ENCODE measurements around the gene CADM2.
A peak's percentile ranks its signal among the peaks of the same experiment; 100 is the strongest.

The CADM2 gene

GRCh38 chr3:85360742-85361387 lies 402.1 kb downstream of the CADM2 start:
- no peak overlapping the region for H3K27ac Mint-ChIP-seq
- DNase-seq (ENCODE audit: low spot score in 2 of 2) (no peak), ATAC-seq (peak; percentile 34)

GRCh38 chr3:85364296-85364909 lies 405.6 kb downstream of the CADM2 start:
- ATAC-seq (no peak), DNase-seq (ENCODE audit: low spot score in 2 of 2) (no peak)
- H3K36me3 Mint-ChIP-seq = no peaks in the 10 kb centered on the region
- no peak overlapping the region for H3K4me3 Mint-ChIP-seq
- H3K4me1 Mint-ChIP-seq = no peaks in the 10 kb centered on the region
- no peak overlapping the region for H3K27ac Mint-ChIP-seq
- peaks cover 5% of the 10 kb centered on the region for H3K9me3 Mint-ChIP-seq

More at GRCh38 chr3:85360742-85361387, 402.1 kb downstream of the CADM2 start:
- Mint-ChIP-seq H3K4me3 (no peak overlapping the region), H3K9me3 (peaks cover 9% of the 10 kb centered on the region), H3K36me3 (no peaks in the 10 kb centered on the region), H3K4me1 (no peaks in the 10 kb centered on the region)

- H3K4me3 Mint-ChIP-seq = no peak overlapping the region
- no peaks in the 10 kb centered on the region for H3K4me1 Mint-ChIP-seq
- ATAC-seq = no peak
- no peaks in the 10 kb centered on the region for H3K36me3 Mint-ChIP-seq
- peaks cover 13% of the 10 kb centered on the region for H3K9me3 Mint-ChIP-seq
- DNase-seq (ENCODE audit: low spot score in 2 of 2) = no peak
- no peak overlapping the region for H3K27ac Mint-ChIP-seq
Measured at GRCh38 chr3:85370341-85370740, 411.6 kb downstream of the CADM2 start.

- Mint-ChIP-seq H3K27ac (no peak overlapping the region), H3K4me3 (no peak overlapping the region), H3K9me3 (peaks cover 19% of the 10 kb centered on the region), H3K36me3 (no peaks in the 10 kb centered on the region), H3K4me1 (no peaks in the 10 kb centered on the region)
- DNase-seq (ENCODE audit: low spot score in 2 of 2) (no peak), ATAC-seq (no peak)
Measured at GRCh38 chr3:85376131-85376530, 417.3 kb downstream of the CADM2 start.

- no peak for ATAC-seq
- no peaks in the 10 kb centered on the region for H3K36me3 Mint-ChIP-seq
Measured at GRCh38 chr3:85377115-85377514, 418.3 kb downstream of the CADM2 start.

GRCh38 chr3:85384372-85384771 lies 425.6 kb downstream of the CADM2 start:
- H3K27ac Mint-ChIP-seq = no peak overlapping the region
- no peaks in the 10 kb centered on the region for H3K4me1 Mint-ChIP-seq
- H3K9me3 Mint-ChIP-seq = peaks cover 14% of the 10 kb centered on the region
- ATAC-seq = no peak
- H3K4me3 Mint-ChIP-seq = no peak overlapping the region
- no peak for DNase-seq (ENCODE audit: low spot score in 2 of 2)
- H3K36me3 Mint-ChIP-seq = no peaks in the 10 kb centered on the region

More at GRCh38 chr3:85377115-85377514, 418.3 kb downstream of the CADM2 start:
- Mint-ChIP-seq H3K27ac (no peak overlapping the region), H3K9me3 (peaks cover 19% of the 10 kb centered on the region), H3K4me3 (no peak overlapping the region), H3K4me1 (no peaks in the 10 kb centered on the region)
- DNase-seq (ENCODE audit: low spot score in 2 of 2) = no peak

- DNase-seq (ENCODE audit: low spot score in 2 of 2) (no peak), ATAC-seq (no peak)
- no peaks in the 10 kb centered on the region for H3K36me3 Mint-ChIP-seq
- H3K4me3 Mint-ChIP-seq = no peak overlapping the region
- H3K27ac Mint-ChIP-seq = no peak overlapping the region
- peaks cover 18% of the 10 kb centered on the region for H3K9me3 Mint-ChIP-seq
- H3K4me1 Mint-ChIP-seq = no peaks in the 10 kb centered on the region
Measured at GRCh38 chr3:85387913-85388505, 429.2 kb downstream of the CADM2 start.

- Mint-ChIP-seq H3K36me3 (no peaks in the 10 kb centered on the region), H3K27ac (no peak overlapping the region), H3K4me1 (no peaks in the 10 kb centered on the region), H3K4me3 (no peak overlapping the region), H3K9me3 (peaks cover 18% of the 10 kb centered on the region)
- ATAC-seq (no peak), DNase-seq (ENCODE audit: low spot score in 2 of 2) (no peak)
Measured at GRCh38 chr3:85394424-85394823, 435.6 kb downstream of the CADM2 start.

GRCh38 chr3:85397434-85397833 lies 438.6 kb downstream of the CADM2 start:
- Mint-ChIP-seq H3K4me1 (no peaks in the 10 kb centered on the region), H3K27ac (no peak overlapping the region), H3K4me3 (no peak overlapping the region), H3K9me3 (peaks cover 10% of the 10 kb centered on the region), H3K36me3 (no peaks in the 10 kb centered on the region)
- ATAC-seq = no peak
- no peak for DNase-seq (ENCODE audit: low spot score in 2 of 2)

GRCh38 chr3:85426121-85426520 lies 467.3 kb downstream of the CADM2 start:
- no peak overlapping the region for H3K4me3 Mint-ChIP-seq
- no peaks in the 10 kb centered on the region for H3K4me1 Mint-ChIP-seq
- peaks cover 12% of the 10 kb centered on the region for H3K9me3 Mint-ChIP-seq
- no peaks in the 10 kb centered on the region for H3K36me3 Mint-ChIP-seq
- no peak overlapping the region for H3K27ac Mint-ChIP-seq
- no peak for ATAC-seq
- no peak for DNase-seq (ENCODE audit: low spot score in 2 of 2)

GRCh38 chr3:85427467-85427866 lies 468.7 kb downstream of the CADM2 start:
- H3K36me3 Mint-ChIP-seq = no peaks in the 10 kb centered on the region
- H3K27ac Mint-ChIP-seq = no peak overlapping the region
- no peak for DNase-seq (ENCODE audit: low spot score in 2 of 2)
- peaks cover 21% of the 10 kb centered on the region for H3K9me3 Mint-ChIP-seq
- ATAC-seq = no peak
- H3K4me3 Mint-ChIP-seq = no peak overlapping the region
- no peaks in the 10 kb centered on the region for H3K4me1 Mint-ChIP-seq

- H3K4me3 Mint-ChIP-seq = no peak overlapping the region
- DNase-seq (ENCODE audit: low spot score in 2 of 2) = no peak
- H3K9me3 Mint-ChIP-seq = peaks cover 18% of the 10 kb centered on the region
- H3K4me1 Mint-ChIP-seq = no peaks in the 10 kb centered on the region
- peaks cover 4% of the 10 kb centered on the region for H3K36me3 Mint-ChIP-seq
- no peak for ATAC-seq
- H3K27ac Mint-ChIP-seq = no peak overlapping the region
Measured at GRCh38 chr3:85432081-85432480, 473.3 kb downstream of the CADM2 start.

GRCh38 chr3:85433319-85433718 lies 474.5 kb downstream of the CADM2 start:
- Mint-ChIP-seq H3K4me1 (no peaks in the 10 kb centered on the region), H3K36me3 (peaks cover 4% of the 10 kb centered on the region), H3K4me3 (no peak overlapping the region), H3K27ac (no peak overlapping the region), H3K9me3 (peaks cover 19% of the 10 kb centered on the region)
- no peak for DNase-seq (ENCODE audit: low spot score in 2 of 2)
- ATAC-seq = no peak

- H3K4me1 Mint-ChIP-seq = no peaks in the 10 kb centered on the region
Measured at GRCh38 chr3:85455561-85456200, 496.9 kb downstream of the CADM2 start.

GRCh38 chr3:85474241-85474640 lies 515.5 kb downstream of the CADM2 start:
- H3K4me1 Mint-ChIP-seq = no peaks in the 10 kb centered on the region
- H3K4me3 Mint-ChIP-seq = no peak overlapping the region
- H3K9me3 Mint-ChIP-seq = peaks cover 6% of the 10 kb centered on the region
- ATAC-seq = no peak
- DNase-seq (ENCODE audit: low spot score in 2 of 2) = no peak
- no peak overlapping the region for H3K27ac Mint-ChIP-seq
- no peaks in the 10 kb centered on the region for H3K36me3 Mint-ChIP-seq

More at GRCh38 chr3:85455561-85456200, 496.9 kb downstream of the CADM2 start:
- no peak overlapping the region for H3K4me3 Mint-ChIP-seq
- no peak for ATAC-seq
- no peak for DNase-seq (ENCODE audit: low spot score in 2 of 2)
- no peaks in the 10 kb centered on the region for H3K36me3 Mint-ChIP-seq
- peaks cover 3% of the 10 kb centered on the region for H3K9me3 Mint-ChIP-seq
- no peak overlapping the region for H3K27ac Mint-ChIP-seq

GRCh38 chr3:85475346-85475745 lies 516.6 kb downstream of the CADM2 start:
- peaks cover under 1% of the 10 kb centered on the region for H3K9me3 Mint-ChIP-seq
- no peaks in the 10 kb centered on the region for H3K36me3 Mint-ChIP-seq
- DNase-seq (ENCODE audit: low spot score in 2 of 2) = no peak
- H3K4me3 Mint-ChIP-seq = no peak overlapping the region
- H3K27ac Mint-ChIP-seq = no peak overlapping the region
- no peak for ATAC-seq
- H3K4me1 Mint-ChIP-seq = no peaks in the 10 kb centered on the region

Data from stimulated activated effector memory CD8-positive, alpha-beta T cell treated with anti-CD3 and anti-CD28 coated beads, Interleukin-12 subunit alpha, Interleukin-12 subunit beta, amount 100 ng/mL, for 72 hours (primary cell).